Liver (tissue), 9 donors: ENCODE measurements around the gene LEMD3. TPM values are rescaled to one million over a fixed set of nuclear protein-coding genes. Genes with fewer than 3 reads are reported as not detected.

Experiments used
- DNase-seq: peaks from one replicate; pipeline ENCODE4 v3.0.0-alpha.2; 2017; ENCODE audit warnings: low spot score
- H3K27ac ChIP-seq, 2 donors: one replicate each; pipeline ENCODE4 v1.7.0; 2013; ENCODE audit warnings: inconsistent platforms in 2 of 2, low read length in 2 of 2, control low read depth in 1 of 2, low read depth in 1 of 2, mild to moderate bottlenecking in 1 of 2
- H3K27me3 ChIP-seq, 4 donors: one replicate each; pipeline versions ENCODE4 v1.6.1 to v1.7.0; 2013; ENCODE audit warnings: low read length in 3 of 4, inconsistent platforms in 1 of 4, mild to moderate bottlenecking in 1 of 4, moderate library complexity in 1 of 4; ENCODE audit not compliant: control insufficient read depth in 4 of 4, insufficient read depth in 4 of 4
- H3K36me3 ChIP-seq, 4 donors: one replicate each; pipeline versions ENCODE4 v1.6.1 to v1.7.0; 2013; ENCODE audit warnings: low read length in 3 of 4, mild to moderate bottlenecking in 3 of 4, low read depth in 1 of 4, moderate library complexity in 1 of 4; ENCODE audit not compliant: control insufficient read depth in 4 of 4, insufficient read depth in 3 of 4
- H3K4me1 ChIP-seq, 4 donors: one replicate each; pipeline versions ENCODE4 v1.6.1 to v1.7.0; 2013; ENCODE audit warnings: low read length in 3 of 4, mild to moderate bottlenecking in 3 of 4, moderate library complexity in 1 of 4; ENCODE audit not compliant: control insufficient read depth in 4 of 4, insufficient read depth in 4 of 4
- H3K4me3 ChIP-seq, 3 donors: one replicate each; pipeline versions ENCODE4 v1.6.1 to v1.7.0; 2013; ENCODE audit warnings: low read length in 3 of 3, control low read depth in 1 of 3, low read depth in 1 of 3, mild to moderate bottlenecking in 1 of 3
- H3K9ac ChIP-seq, 2 donors: one replicate each; pipeline ENCODE4 v1.7.0; 2013; ENCODE audit warnings: low read length in 2 of 2, mild to moderate bottlenecking in 2 of 2, moderate library complexity in 2 of 2, control low read depth in 1 of 2, low read depth in 1 of 2
- H3K9me3 ChIP-seq, 4 donors: one replicate each; pipeline versions ENCODE4 v1.6.1 to v1.7.0; 2013; ENCODE audit warnings: low read length in 3 of 4; ENCODE audit not compliant: control insufficient read depth in 4 of 4
- ATF3 ChIP-seq: IDR thresholded peaks from 2 replicates; pipeline ENCODE4 v1.6.1; 2016; ENCODE audit warnings: antibody characterized with exemption
- CTCF ChIP-seq: fragments of 150-350 bp; IDR thresholded peaks from 2 replicates; pipeline ENCODE4 v1.5.1; 2017; ENCODE audit warnings: improper control_type of control experiment, low read depth, low read length; ENCODE audit not compliant: missing input control
- EGR1 ChIP-seq, 2 donors: IDR thresholded peaks; 2 replicates each; pipeline ENCODE4 v1.6.1; 2016 to 2018; ENCODE audit warnings: antibody characterized with exemption in 2 of 2, low read depth in 2 of 2
- FOXA1 ChIP-seq: IDR thresholded peaks from 2 replicates; pipeline ENCODE4 v1.6.1; 2016; ENCODE audit warnings: antibody characterized with exemption
- FOXA2 ChIP-seq: IDR thresholded peaks from 2 replicates; pipeline ENCODE4 v1.6.1; 2016; ENCODE audit warnings: antibody characterized with exemption
- GABPA ChIP-seq, 2 donors: IDR thresholded peaks in 1 of 2; conservative IDR thresholded peaks in 1 of 2; 2 replicates each; pipeline ENCODE4 v1.6.1; 2016; ENCODE audit warnings: antibody characterized with exemption in 2 of 2, mild to moderate bottlenecking in 1 of 2, moderate library complexity in 1 of 2
- HNF4A ChIP-seq, 2 donors: conservative IDR thresholded peaks; 2 replicates each; pipeline ENCODE4 v1.6.1; 2016; ENCODE audit warnings: antibody characterized with exemption in 2 of 2, mild to moderate bottlenecking in 2 of 2
- HNF4G ChIP-seq: IDR thresholded peaks from 2 replicates; pipeline ENCODE4 v1.6.1; 2016; ENCODE audit warnings: antibody characterized with exemption
- JUND ChIP-seq, 2 donors: IDR thresholded peaks; 2 replicates each; pipeline ENCODE4 v1.6.1; 2016; ENCODE audit warnings: antibody characterized with exemption in 2 of 2
- MAX ChIP-seq: IDR thresholded peaks from 2 replicates; pipeline ENCODE4 v1.6.1; 2016; ENCODE audit warnings: antibody characterized with exemption
- NR2F2 ChIP-seq: IDR thresholded peaks from 2 replicates; pipeline ENCODE4 v1.6.1; 2016; ENCODE audit warnings: antibody characterized with exemption
- RAD21 ChIP-seq, 2 donors: IDR thresholded peaks; 2 replicates each; pipeline ENCODE4 v1.6.1; 2016; ENCODE audit warnings: antibody characterized with exemption in 2 of 2, mild to moderate bottlenecking in 2 of 2
- REST ChIP-seq: IDR thresholded peaks from 2 replicates; pipeline ENCODE4 v1.6.1; 2016; ENCODE audit warnings: antibody characterized with exemption, mild to moderate bottlenecking
- RXRA ChIP-seq, 2 donors: IDR thresholded peaks; 2 replicates each; pipeline ENCODE4 v1.6.1; 2017 to 2018; ENCODE audit warnings: antibody characterized with exemption in 2 of 2, mild to moderate bottlenecking in 1 of 2
- SP1 ChIP-seq: IDR thresholded peaks from 2 replicates; pipeline ENCODE4 v1.6.1; 2018; ENCODE audit warnings: antibody characterized with exemption, mild to moderate bottlenecking
- TAF1 ChIP-seq: conservative IDR thresholded peaks from 2 replicates; pipeline ENCODE4 v1.6.1; 2016; ENCODE audit warnings: antibody characterized with exemption, mild to moderate bottlenecking
- YY1 ChIP-seq: IDR thresholded peaks from 2 replicates; pipeline ENCODE4 v1.6.1; 2016; ENCODE audit warnings: antibody characterized with exemption, mild to moderate bottlenecking
- ZBTB33 ChIP-seq: IDR thresholded peaks from 2 replicates; pipeline ENCODE4 v1.6.1; 2016; ENCODE audit warnings: antibody characterized with exemption
- WGBS: extraction: QIAGEN DNeasy Blood & Tissue Kit; methylation state at CpG from one replicate; pipeline ENCODE4 v1.1.7; 2013; 5-methylcytosine and 5-hydroxymethylcytosine counted together
- polyA plus RNA-seq, 2 donors: library from polyadenylated mRNA; stranded (reverse) in 1 of 2; unstranded in 1 of 2; fragments of 200-250 nt in 1 of 2; fragments of >200 nt in 1 of 2; fragmentation: Nextera tagmentation in 1 of 2; extraction: Ambion mirVana in 1 of 2; gene quantifications; one replicate each; pipeline versions ENCODE4 v1.2.1 to v1.2.3, GENCODE V29; 2013 to 2015
- total RNA-seq, 2 donors: library from RNA; depleted of rRNA; stranded (reverse); fragments of >200 nt; gene quantifications; one replicate each; pipeline ENCODE4 v1.2.3, GENCODE V29; 2014
- donor health status: healthy.
- donor health status: healthy.
- donor health status: healthy.
- donor health status: healthy.
- donor health status: healthy.

The LEMD3 gene
- total and polyA plus RNA-seq, 4 donors = 3.5 to 19.5 (median 11.3) TPM

- no peaks in the 10 kb centered on the region for H3K36me3 ChIP-seq
- no peaks in the 10 kb centered on the region for H3K4me1 ChIP-seq
- H3K9me3 ChIP-seq = no peaks in the 10 kb centered on the region
- peaks cover 0 to 3% (median 0%) of the 10 kb centered on the region in 4 donors for H3K27me3 ChIP-seq
- H3K9ac ChIP-seq = no peak overlapping the region
- TF ChIP-seq EGR1 (IDR thresholded peaks at IDR 0.05; ENCODE audit: low read depth in 2 of 2) (no peak), RAD21 (IDR thresholded peaks at IDR 0.05) (no peak), CTCF (no peak), HNF4A (conservative IDR thresholded peaks at IDR 0.05) (no peak), TAF1 (no peak), HNF4G (no peak), FOXA1 (no peak), SP1 (no peak), YY1 (no peak), REST (no peak), NR2F2 (no peak), ATF3 (no peak), ZBTB33 (no peak), JUND (IDR thresholded peaks at IDR 0.05) (no peak), RXRA (IDR thresholded peaks at IDR 0.05) (no peak), MAX (no peak), FOXA2 (no peak), GABPA (IDR thresholded peaks at IDR 0.05 in 1 of 2, conservative IDR thresholded peaks at IDR 0.05 in 1 of 2) (no peak)
- H3K4me3 ChIP-seq = no peak overlapping the region
- no peak overlapping the region for H3K27ac ChIP-seq
- 78% methylated on average over 1 of the region's 1 CpG for WGBS
- DNase-seq = no peak
These were observed 127.3 kb downstream of the LEMD3 start for GRCh38 chr12:65296508-65297265.

Other genes starting within 250 kb of the LEMD3 start
- not detected for gene WIF1, start 48.3 kb upstream of the LEMD3 start, total RNA-seq
- gene WIF1, start 48.3 kb upstream of the LEMD3 start, polyA plus RNA-seq = not detected
- 1 to 10 TPM; 3.5 to 5.2 TPM for gene MSRB3, start 109.1 kb downstream of the LEMD3 start, total RNA-seq
- 1 to 10 TPM; 1.0 to 2.7 TPM for gene MSRB3, start 109.1 kb downstream of the LEMD3 start, polyA plus RNA-seq